Lower leg skin (tissue), 3 donors: ENCODE results near the gene PSMD8.

Experiments
- POLR2A ChIP-seq, 2 donors: fragments of 450-650 bp; IDR thresholded peaks; one replicate each; pipeline ENCODE4 v1.6.1; 2016 to 2017; ENCODE audit warnings: antibody characterized with exemption in 2 of 2, mild to moderate bottlenecking in 1 of 2, moderate library complexity in 1 of 2
- TF ChIP-seq, protein P1 (sequence below), 3 donors: fragments of 450-650 bp; IDR thresholded peaks; one replicate each; pipeline ENCODE4 v1.5.1; 2016; ENCODE audit warnings: antibody characterized with exemption in 3 of 3, mild to moderate bottlenecking in 3 of 3, moderate library complexity in 2 of 3

DNA sequence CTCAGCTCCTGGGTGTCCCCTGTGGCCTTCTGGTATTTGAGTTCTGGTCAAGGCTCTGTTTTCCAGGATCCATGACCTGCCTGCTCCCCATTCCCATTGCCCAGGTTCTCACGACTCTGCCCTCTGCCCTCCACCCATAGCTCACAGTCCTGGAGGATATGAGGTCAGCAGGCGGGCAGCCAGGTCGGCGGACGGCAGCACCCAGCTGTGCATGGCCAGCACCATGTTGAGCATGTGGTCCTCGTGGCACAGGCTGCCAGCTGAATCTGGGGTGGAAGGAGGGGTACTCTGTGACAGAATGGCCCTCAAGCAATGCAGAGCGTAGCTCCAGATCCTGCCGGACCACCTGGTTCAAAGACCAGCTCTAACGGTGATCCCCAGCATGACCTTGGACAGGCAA is 46.6 kb downstream of the PSMD8 start:
- TF ChIP-seq, protein P1, sequence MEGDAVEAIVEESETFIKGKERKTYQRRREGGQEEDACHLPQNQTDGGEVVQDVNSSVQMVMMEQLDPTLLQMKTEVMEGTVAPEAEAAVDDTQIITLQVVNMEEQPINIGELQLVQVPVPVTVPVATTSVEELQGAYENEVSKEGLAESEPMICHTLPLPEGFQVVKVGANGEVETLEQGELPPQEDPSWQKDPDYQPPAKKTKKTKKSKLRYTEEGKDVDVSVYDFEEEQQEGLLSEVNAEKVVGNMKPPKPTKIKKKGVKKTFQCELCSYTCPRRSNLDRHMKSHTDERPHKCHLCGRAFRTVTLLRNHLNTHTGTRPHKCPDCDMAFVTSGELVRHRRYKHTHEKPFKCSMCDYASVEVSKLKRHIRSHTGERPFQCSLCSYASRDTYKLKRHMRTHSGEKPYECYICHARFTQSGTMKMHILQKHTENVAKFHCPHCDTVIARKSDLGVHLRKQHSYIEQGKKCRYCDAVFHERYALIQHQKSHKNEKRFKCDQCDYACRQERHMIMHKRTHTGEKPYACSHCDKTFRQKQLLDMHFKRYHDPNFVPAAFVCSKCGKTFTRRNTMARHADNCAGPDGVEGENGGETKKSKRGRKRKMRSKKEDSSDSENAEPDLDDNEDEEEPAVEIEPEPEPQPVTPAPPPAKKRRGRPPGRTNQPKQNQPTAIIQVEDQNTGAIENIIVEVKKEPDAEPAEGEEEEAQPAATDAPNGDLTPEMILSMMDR (IDR thresholded peaks at IDR 0.05), result no peak
- TF ChIP-seq POLR2A (IDR thresholded peaks at IDR 0.05), result no peak
